BLaER1 treated with 17β-estradiol and CSF1 and Interleukin-3, amounts not matched to agents 10 nM and 100 nM (cell line): ENCODE data around the gene TMPRSS4.
A peak's percentile ranks its signal among the peaks of the same experiment; 100 is the strongest.

Experiments
- H3K27ac ChIP-seq, 11 experiments: shearing (Covaris generic); formaldehyde crosslinking; 2 replicates each; pipeline ENCODE4 v1.8.1; 2022
- H3K27me3 ChIP-seq, 11 experiments: shearing (Covaris generic); formaldehyde crosslinking; 2 replicates each; pipeline ENCODE4 v1.8.1; 2022
- H3K36me3 ChIP-seq, 11 experiments: shearing (Covaris generic); formaldehyde crosslinking; 2 replicates each; pipeline ENCODE4 v1.8.1; 2022
- H3K4me1 ChIP-seq, 10 experiments: shearing (Covaris generic); formaldehyde crosslinking; 2 replicates each; pipeline ENCODE4 v1.8.1; 2022
- H3K4me2 ChIP-seq, 11 experiments: shearing (Covaris generic); formaldehyde crosslinking; 2 replicates each; pipeline ENCODE4 v1.8.1; 2022
- H3K4me3 ChIP-seq, 10 experiments: shearing (Covaris generic); formaldehyde crosslinking; 2 replicates each; pipeline ENCODE4 v1.8.1; 2022
- H3K9ac ChIP-seq, 11 experiments: shearing (Covaris generic); formaldehyde crosslinking; 2 replicates each; pipeline ENCODE4 v1.8.1; 2022
- H3K9me3 ChIP-seq, 11 experiments: shearing (Covaris generic); formaldehyde crosslinking; replicated peaks in 1 of 11; 2 replicates each; pipeline ENCODE4 v1.8.1; 2022
- H4K20me1 ChIP-seq, 11 experiments: shearing (Covaris generic); formaldehyde crosslinking; 2 replicates each; pipeline ENCODE4 v1.8.1; 2022
- Cebpa-rat ChIP-seq, 11 experiments: shearing (Covaris generic); IDR thresholded peaks; 2 replicates each; pipeline ENCODE4 v1.8.1; 2022

TMPRSS4 gene

DNA sequence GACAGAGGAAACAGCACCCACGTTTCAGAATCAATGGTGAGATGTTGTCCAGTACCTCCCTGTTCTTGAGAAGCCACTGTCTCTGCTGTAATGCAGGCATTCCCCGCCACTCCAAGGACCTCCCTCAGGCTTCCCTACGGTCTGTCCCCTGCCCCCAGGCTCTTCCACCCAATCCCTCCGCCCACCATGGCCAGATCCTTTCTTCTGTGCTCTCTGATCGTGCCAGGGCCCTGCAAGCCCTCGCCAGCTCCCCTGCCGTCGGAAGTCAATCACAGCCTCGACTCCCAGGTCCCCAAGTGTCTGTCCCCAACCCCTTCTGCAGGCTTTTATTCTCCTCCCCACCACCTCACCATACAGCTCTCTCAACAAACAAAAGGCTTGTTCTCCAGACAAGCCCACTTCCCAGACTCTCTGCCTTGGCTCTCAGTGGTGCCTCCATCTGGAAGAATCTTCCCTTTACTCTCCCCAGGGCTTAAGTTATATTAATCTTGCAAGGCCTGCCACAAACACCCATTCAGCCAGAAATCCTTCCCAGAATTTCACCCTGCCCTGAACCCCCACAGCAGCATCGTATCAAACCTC lies 62.1 kb downstream of the TMPRSS4 start:
- no peak overlapping the region for H3K27ac ChIP-seq
- no peak overlapping the region for H3K9ac ChIP-seq
- H3K4me3 ChIP-seq, result no peak overlapping the region
- no peaks in the 10 kb centered on the region for H4K20me1 ChIP-seq
- no peaks in the 10 kb centered on the region for H3K36me3 ChIP-seq
- H3K27me3 ChIP-seq, result peaks cover 0 to 18% (median 4%) of the 10 kb centered on the region in 11 experiments; a peak in 11 of 22 replicates
- peaks cover 0 to 29% (median 19%) of the 10 kb centered on the region in 10 experiments; a peak in 16 of 20 replicates for H3K4me1 ChIP-seq
- H3K9me3 ChIP-seq, result no peaks in the 10 kb centered on the region
- H3K4me2 ChIP-seq, result no peak overlapping the region
- TF ChIP-seq Cebpa-rat (IDR thresholded peaks at IDR 0.05), result no peak

DNA sequence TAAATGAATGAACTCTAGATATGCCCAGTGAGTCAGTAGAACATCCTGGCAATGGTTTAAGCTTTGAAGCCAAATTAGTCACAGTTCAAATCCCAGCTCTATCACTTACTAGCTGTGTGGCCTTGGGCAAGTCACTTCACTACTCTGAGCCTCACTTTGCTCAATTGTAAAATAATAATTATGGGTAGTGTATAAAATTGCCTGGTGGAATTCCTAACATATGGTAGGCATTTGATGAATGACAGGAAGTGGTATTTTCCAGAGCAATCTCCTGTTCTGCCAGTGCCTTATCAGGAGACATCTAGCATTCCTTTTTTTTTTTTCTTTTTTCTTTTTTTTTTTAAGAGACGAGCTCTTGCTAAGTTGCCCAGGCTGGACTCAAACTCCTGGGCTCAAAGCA lies 62.7 kb downstream of the TMPRSS4 start:
- no peaks in the 10 kb centered on the region for H3K9me3 ChIP-seq
- no peaks in the 10 kb centered on the region for H3K36me3 ChIP-seq
- no peak for TF ChIP-seq Cebpa-rat (IDR thresholded peaks at IDR 0.05)
- H3K4me1 ChIP-seq, result peaks cover 0 to 34% (median 19%) of the 10 kb centered on the region in 10 experiments; a peak in 16 of 20 replicates
- no peak overlapping the region for H3K4me2 ChIP-seq
- no peaks in the 10 kb centered on the region for H4K20me1 ChIP-seq
- peaks cover 0 to 24% (median 11%) of the 10 kb centered on the region in 11 experiments; a peak in 12 of 22 replicates for H3K27me3 ChIP-seq
- H3K27ac ChIP-seq, result no peak overlapping the region
- H3K9ac ChIP-seq, result no peak overlapping the region
- H3K4me3 ChIP-seq, result no peak overlapping the region

DNA sequence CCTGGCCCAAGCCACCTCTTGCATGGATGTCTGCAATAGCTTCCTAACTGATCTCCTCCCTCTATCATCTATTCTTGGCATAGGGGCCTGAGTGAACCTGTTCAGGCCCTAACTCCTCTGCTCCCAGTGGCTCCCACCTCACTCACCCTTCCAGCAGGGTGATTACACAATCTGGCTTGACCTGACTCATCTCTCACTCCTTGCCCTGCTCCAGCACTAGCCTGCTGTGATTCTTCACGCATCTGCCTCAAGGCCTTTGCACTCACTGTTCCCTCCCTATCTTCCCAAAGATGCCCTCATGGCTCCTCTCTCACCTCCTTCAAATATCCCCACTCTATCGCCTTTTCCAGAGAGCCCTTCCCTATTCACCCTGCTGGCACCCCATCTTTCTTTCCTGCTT lies 65.2 kb downstream of the TMPRSS4 start:
- Histone ChIP-seq H3K4me1 (peaks cover 0 to 34% (median 19%) of the 10 kb centered on the region in 10 experiments; a peak in 16 of 20 replicates), H3K4me3 (0 out of 20 replicates have a peak overlapping the region, but pooled peaks of 2 of the 10 experiments have one; percentile 5 to 20), H3K27ac (peak overlapping the region in 2 of 11 experiments; percentile 22 to 41; a peak in 3 of 22 replicates), H3K36me3 (no peaks in the 10 kb centered on the region), H4K20me1 (no peaks in the 10 kb centered on the region), H3K9ac (peak overlapping the region in 1 of 11 experiments; percentile 30; a peak in 1 of 22 replicates), H3K27me3 (peaks cover 0 to 49% (median 36%) of the 10 kb centered on the region in 11 experiments; a peak in 19 of 22 replicates), H3K9me3 (no peaks in the 10 kb centered on the region), H3K4me2 (peak overlapping the region in 8 of 11 experiments; percentile 28 to 90 (median 80); a peak in 13 of 22 replicates)
- TF ChIP-seq Cebpa-rat (IDR thresholded peaks at IDR 0.05), result 0 out of 22 replicates have a peak, but pooled peaks of 1 of the 11 experiments have one; percentile 48

DNA sequence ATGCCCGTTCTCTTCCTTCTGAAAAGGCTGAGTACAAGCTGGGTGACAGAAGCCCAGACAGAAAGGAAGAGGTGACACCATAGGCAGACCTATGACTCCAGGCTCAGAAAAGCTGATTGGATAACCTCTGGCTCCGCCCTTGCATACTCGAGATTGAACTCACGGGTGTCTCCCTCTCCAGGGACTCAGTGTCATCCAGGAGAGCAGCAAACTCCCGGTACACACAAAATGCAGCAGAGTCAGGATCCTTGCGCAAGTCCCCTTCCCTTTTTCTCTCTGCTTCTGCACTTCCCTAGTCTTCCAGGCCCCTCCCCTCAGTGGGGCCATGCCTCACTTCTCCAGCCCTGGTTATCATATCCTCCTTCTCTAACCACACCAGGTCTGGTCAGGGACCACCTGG lies 65.9 kb downstream of the TMPRSS4 start:
- H3K36me3 ChIP-seq, result no peaks in the 10 kb centered on the region
- H3K27me3 ChIP-seq, result peaks cover 0 to 57% (median 43%) of the 10 kb centered on the region in 11 experiments; a peak in 19 of 22 replicates
- peak overlapping the region in 9 of 11 experiments; percentile 0 to 90 (median 80); a peak in 16 of 22 replicates for H3K4me2 ChIP-seq
- TF ChIP-seq Cebpa-rat (IDR thresholded peaks at IDR 0.05), result peak in 9 of 11 experiments; percentile 34 to 87 (median 82); a peak in 16 of 22 replicates
- peaks cover 0 to 41% (median 23%) of the 10 kb centered on the region in 10 experiments; a peak in 16 of 20 replicates for H3K4me1 ChIP-seq
- H3K27ac ChIP-seq, result peak overlapping the region in 4 of 11 experiments; percentile 22 to 41 (median 30); a peak in 6 of 22 replicates
- H3K9ac ChIP-seq, result peak overlapping the region in 3 of 11 experiments; percentile 20 to 30 (median 24); a peak in 3 of 22 replicates
- peak overlapping the region in 3 of 10 experiments; percentile 5 to 22 (median 20); a peak in 2 of 20 replicates for H3K4me3 ChIP-seq
- no peaks in the 10 kb centered on the region for H3K9me3 ChIP-seq
- H4K20me1 ChIP-seq, result no peaks in the 10 kb centered on the region

DNA sequence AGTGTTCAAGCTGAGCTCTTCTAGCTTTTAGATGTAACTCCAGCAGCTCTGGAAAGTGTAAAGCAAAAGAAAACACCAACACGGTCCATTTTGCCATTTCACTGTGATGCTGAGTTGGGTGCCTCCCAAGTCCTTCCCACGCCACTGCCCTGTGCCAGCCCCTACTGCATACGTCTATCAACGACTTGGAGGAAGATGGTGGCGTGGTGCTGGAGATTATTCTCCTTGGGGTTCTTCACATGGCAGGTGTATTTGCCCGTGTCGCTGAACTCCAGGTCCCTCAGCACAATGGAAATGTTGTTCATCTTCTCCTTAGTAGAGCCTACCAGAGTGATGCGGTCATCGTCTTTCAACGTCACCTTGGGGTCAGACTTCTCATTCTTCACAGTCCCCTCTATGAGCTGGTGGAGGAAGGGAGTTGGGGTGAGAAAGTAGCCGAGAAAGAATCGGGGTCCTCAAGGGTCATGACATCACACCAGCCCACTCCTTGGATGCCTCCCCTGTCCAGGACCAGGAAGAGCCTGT lies 66.8 kb downstream of the TMPRSS4 start:
- TF ChIP-seq Cebpa-rat (IDR thresholded peaks at IDR 0.05), result no peak
- Histone ChIP-seq H3K4me2 (peak overlapping the region in 4 of 11 experiments; percentile 80 to 90 (median 80); a peak in 6 of 22 replicates), H3K27me3 (peaks cover 4 to 66% (median 52%) of the 10 kb centered on the region in 11 experiments; a peak in 20 of 22 replicates), H3K9ac (no peak overlapping the region), H3K4me3 (no peak overlapping the region), H3K9me3 (no peaks in the 10 kb centered on the region), H3K27ac (no peak overlapping the region), H4K20me1 (no peaks in the 10 kb centered on the region; a peak in 2 of 22 replicates), H3K36me3 (no peaks in the 10 kb centered on the region), H3K4me1 (peaks cover 0 to 47% (median 26%) of the 10 kb centered on the region in 10 experiments; a peak in 16 of 20 replicates)

DNA sequence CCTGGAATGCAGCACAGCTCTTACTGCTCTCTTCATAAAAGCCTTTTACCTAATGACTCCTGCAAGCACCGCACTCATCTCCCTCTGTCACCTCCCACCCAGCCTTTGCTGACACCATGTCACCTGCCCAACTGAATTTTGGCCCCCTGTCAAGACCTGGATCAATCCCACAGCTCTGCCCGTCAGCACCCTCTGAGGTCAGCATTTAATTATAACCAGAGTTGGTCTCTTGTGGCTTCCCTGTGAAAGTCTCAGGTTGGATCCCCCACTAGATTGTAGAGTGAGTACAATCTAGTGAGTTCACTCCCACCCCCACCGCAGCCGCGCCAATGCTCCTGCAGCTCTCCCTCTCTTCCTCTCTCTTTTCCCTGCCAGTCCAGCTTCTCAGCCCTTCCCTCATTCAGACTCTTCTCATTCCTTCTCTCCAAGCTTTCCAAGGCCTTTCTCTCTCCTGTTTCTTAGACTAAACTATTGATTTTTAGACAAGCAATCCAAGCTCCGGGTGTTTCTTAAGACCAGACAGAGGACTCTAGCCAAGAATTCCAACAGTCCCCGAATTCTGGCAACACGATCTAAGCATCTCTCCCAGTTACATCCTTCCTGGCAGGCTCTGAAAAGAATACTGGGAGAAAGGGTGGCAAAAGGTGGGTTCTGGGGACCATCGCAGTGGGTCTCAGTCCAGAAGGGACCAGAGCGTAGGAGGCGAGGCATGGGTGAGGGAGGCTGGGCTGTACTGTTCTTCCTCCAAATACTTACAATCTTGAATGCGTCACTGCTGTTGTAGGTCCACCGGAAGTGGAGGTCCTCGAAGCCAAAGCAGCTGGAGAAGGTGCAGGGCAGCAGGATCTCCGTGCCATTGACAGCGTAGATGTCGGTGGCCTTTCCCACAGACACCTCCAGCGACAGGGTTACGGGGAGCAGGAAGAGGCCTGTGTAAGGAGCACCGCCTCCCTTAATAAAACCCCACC lies 67.7 kb downstream of the TMPRSS4 start:
- Histone ChIP-seq H4K20me1 (no peaks in the 10 kb centered on the region; a peak in 2 of 22 replicates), H3K27ac (no peak overlapping the region), H3K4me3 (no peak overlapping the region), H3K9me3 (no peaks in the 10 kb centered on the region), H3K4me1 (peaks cover 0 to 47% (median 26%) of the 10 kb centered on the region in 10 experiments; a peak in 16 of 20 replicates), H3K4me2 (peak overlapping the region in 6 of 11 experiments; percentile 93 to 99 (median 95); a peak in 6 of 22 replicates), H3K27me3 (peaks cover 12 to 75% (median 61%) of the 10 kb centered on the region in 11 experiments; a peak in 21 of 22 replicates), H3K36me3 (no peaks in the 10 kb centered on the region), H3K9ac (no peak overlapping the region)
- no peak for TF ChIP-seq Cebpa-rat (IDR thresholded peaks at IDR 0.05)

DNA sequence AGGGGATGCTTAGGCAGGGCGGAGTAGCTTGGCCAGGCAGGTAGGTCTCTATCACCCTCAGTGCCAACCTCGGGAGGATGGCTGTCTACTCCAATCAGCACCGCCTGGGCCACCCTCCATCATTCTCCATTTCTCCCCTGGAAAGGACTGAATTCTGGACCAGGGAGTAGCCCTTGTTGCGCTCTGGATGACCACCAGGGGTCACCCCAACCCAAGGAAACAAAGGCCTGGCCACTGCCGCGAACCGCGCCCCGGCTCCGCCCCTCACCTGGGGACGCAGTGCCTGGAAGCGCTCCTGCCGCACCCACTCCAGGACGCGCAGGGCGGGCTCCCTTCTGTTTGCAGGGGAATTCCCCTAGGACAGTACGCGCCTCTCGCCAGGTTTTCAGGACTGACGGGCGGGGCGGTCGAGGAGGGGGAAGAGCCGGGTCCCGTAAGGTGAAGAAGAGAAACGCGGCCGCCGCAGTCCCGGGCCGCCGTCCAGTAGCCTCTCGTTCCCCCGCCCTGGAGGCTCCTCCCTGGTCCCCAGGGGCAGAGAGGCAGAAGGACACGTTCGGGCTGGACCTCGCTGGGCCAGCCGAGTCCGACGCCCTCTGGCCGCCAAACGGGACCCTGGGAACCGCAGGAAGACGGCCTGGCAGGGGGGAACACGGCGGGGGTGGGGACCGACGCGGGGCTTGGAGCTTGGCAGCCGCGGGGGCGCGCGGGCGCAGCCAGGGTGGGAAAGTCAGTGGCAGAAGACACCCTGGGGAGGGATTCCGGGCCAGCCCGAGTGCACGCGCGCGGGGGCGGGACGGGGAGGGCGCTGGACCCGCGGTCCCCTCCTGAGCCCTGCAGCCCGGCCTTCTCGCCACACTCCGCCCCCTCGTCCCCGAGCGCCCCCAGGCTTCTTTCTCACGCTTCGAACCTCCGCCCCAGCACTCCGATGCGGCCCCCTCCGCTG lies 68.7 kb downstream of the TMPRSS4 start:
- no peaks in the 10 kb centered on the region for H3K9me3 ChIP-seq
- TF ChIP-seq Cebpa-rat (IDR thresholded peaks at IDR 0.05), result no peak
- H3K4me2 ChIP-seq, result peak overlapping the region; percentile 86 to 99 (median 96)
- no peak overlapping the region for H3K27ac ChIP-seq
- H3K9ac ChIP-seq, result peak overlapping the region in 10 of 11 experiments; percentile 39 to 75 (median 66); a peak in 21 of 22 replicates
- peak overlapping the region; percentile 64 to 84 (median 72) for H3K4me3 ChIP-seq
- H3K4me1 ChIP-seq, result peaks cover 0 to 47% (median 26%) of the 10 kb centered on the region in 10 experiments; a peak in 16 of 20 replicates
- H3K36me3 ChIP-seq, result no peaks in the 10 kb centered on the region
- H4K20me1 ChIP-seq, result peaks cover 0 to 4% (median 0%) of the 10 kb centered on the region in 11 experiments; a peak in 2 of 22 replicates
- H3K27me3 ChIP-seq, result peaks cover 22 to 84% (median 71%) of the 10 kb centered on the region in 11 experiments
